ENCODE measurements around the gene NDNF. TPM values are rescaled to one million over a fixed set of nuclear protein-coding genes. Genes with fewer than 3 reads are reported as not detected.

The NDNF gene
- total RNA-seq, 1 experiment from 2014 or later, result 2.4 TPM

- TF ChIP-seq ZNF281 (CRISPR knock-in tag; IDR thresholded peaks at IDR 0.05) (no peak), SOX15 (CRISPR knock-in tag; IDR thresholded peaks at IDR 0.05) (no peak), E2F5 (CRISPR knock-in tag; IDR thresholded peaks at IDR 0.05) (no peak), FOXJ3 (CRISPR knock-in tag; IDR thresholded peaks at IDR 0.05; ENCODE audit: borderline replicate concordance) (no peak), ZNF121 (CRISPR knock-in tag; IDR thresholded peaks at IDR 0.05) (no peak)
Measured at GRCh38 chr4:121009578-121010478, 62.5 kb downstream of the NDNF start (continued).

GRCh38 chr4:121007660-121008059 lies 64.7 kb downstream of the NDNF start:
- ChIA-PET CTCF (no interaction called here), POLR2A (no interaction called here)
- no peak overlapping the region for H3K27ac Mint-ChIP-seq
- peaks cover 7% of the 10 kb centered on the region for H3K36me3 Mint-ChIP-seq
- H3K4me3 Mint-ChIP-seq, result no peak overlapping the region
- ATAC-seq (no peak), DNase-seq (ENCODE audit: low spot score) (no peak)
- peaks cover 39% of the 10 kb centered on the region for H3K4me1 Mint-ChIP-seq
- TF ChIP-seq GTF2I (CRISPR knock-in tag; conservative IDR thresholded peaks at IDR 0.05), result no peak
- TF ChIP-seq PRRX2 (CRISPR knock-in tag; IDR thresholded peaks at IDR 0.05), result no peak
- TF ChIP-seq ZNF532 (CRISPR knock-in tag; IDR thresholded peaks at IDR 0.05; ENCODE audit: borderline replicate concordance), result no peak
- no peak for TF ChIP-seq USF1 (CRISPR knock-in tag; IDR thresholded peaks at IDR 0.05)
- no peak for TF ChIP-seq NFYB (CRISPR knock-in tag; conservative IDR thresholded peaks at IDR 0.05; ENCODE audit: low read depth)
- no peak for TF ChIP-seq ATF3 (CRISPR knock-in tag; conservative IDR thresholded peaks at IDR 0.05)
- no peak for TF ChIP-seq FOXP1 (CRISPR knock-in tag; IDR thresholded peaks at IDR 0.05; ENCODE audit: borderline replicate concordance)
- TF ChIP-seq IRF2 (CRISPR knock-in tag; IDR thresholded peaks at IDR 0.05; ENCODE audit: borderline replicate concordance, low read depth), result no peak
- no peak for TF ChIP-seq ZBTB21 (CRISPR knock-in tag; IDR thresholded peaks at IDR 0.05; ENCODE audit: borderline replicate concordance)
- no peak for TF ChIP-seq ZNF671 (CRISPR knock-in tag; IDR thresholded peaks at IDR 0.05)
- TF ChIP-seq ELF4 (CRISPR knock-in tag; IDR thresholded peaks at IDR 0.05; ENCODE audit: low read depth), result no peak
- TF ChIP-seq E2F4 (CRISPR knock-in tag; IDR thresholded peaks at IDR 0.05; ENCODE audit: borderline replicate concordance, low read depth), result no peak
- no peak for TF ChIP-seq NFATC4 (CRISPR knock-in tag; IDR thresholded peaks at IDR 0.05)
- TF ChIP-seq ESRRA (CRISPR knock-in tag; IDR thresholded peaks at IDR 0.05; ENCODE audit: borderline replicate concordance), result no peak
- TF ChIP-seq AR (CRISPR knock-in tag; IDR thresholded peaks at IDR 0.05), result no peak
- H3K9me3 Mint-ChIP-seq, result peaks cover 13% of the 10 kb centered on the region
- no peaks in the 10 kb centered on the region; the same call in 1 of the 2 replicates for H3K27me3 Mint-ChIP-seq (ENCODE audit: low read depth)

Measured in WTC11 (cell line).